Measurements from ENCODE around the gene ZNF599.

DNA sequence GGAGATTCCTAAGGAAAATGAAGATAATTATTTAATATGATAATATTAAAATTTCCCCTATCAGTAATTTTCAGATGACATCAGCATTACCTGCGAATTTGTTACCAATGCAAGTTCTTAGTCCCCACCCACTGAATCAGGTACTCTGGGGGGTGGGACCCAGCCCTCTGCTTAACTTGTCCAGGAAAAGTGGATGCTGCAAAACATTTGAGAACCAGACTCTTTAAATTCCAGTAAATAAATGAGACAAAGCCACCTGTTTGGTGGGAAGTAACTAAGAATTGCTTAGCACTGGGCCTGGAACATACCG lies 495 bp upstream of the ZNF599 start:
- TF ChIP-seq, protein P1, sequence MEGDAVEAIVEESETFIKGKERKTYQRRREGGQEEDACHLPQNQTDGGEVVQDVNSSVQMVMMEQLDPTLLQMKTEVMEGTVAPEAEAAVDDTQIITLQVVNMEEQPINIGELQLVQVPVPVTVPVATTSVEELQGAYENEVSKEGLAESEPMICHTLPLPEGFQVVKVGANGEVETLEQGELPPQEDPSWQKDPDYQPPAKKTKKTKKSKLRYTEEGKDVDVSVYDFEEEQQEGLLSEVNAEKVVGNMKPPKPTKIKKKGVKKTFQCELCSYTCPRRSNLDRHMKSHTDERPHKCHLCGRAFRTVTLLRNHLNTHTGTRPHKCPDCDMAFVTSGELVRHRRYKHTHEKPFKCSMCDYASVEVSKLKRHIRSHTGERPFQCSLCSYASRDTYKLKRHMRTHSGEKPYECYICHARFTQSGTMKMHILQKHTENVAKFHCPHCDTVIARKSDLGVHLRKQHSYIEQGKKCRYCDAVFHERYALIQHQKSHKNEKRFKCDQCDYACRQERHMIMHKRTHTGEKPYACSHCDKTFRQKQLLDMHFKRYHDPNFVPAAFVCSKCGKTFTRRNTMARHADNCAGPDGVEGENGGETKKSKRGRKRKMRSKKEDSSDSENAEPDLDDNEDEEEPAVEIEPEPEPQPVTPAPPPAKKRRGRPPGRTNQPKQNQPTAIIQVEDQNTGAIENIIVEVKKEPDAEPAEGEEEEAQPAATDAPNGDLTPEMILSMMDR (IDR thresholded peaks at IDR 0.05): no peak
- no peak for TF ChIP-seq POLR2A (IDR thresholded peaks at IDR 0.05)
